Activated naive CD4-positive, alpha-beta T cell treated with anti-CD3 and anti-CD28 coated beads, Interleukin-2, amount 50 U/mL, for 16 hours (primary cell): Measurements from ENCODE around the gene HTATSF1.

Experiments used
- DNase-seq: peaks from one replicate; pipeline ENCODE4 v3.0.0-alpha.2; 2020

HTATSF1 gene

GRCh38 chrX:136497556-136498052 is at the start of gene HTATSF1:
Gene HTATSF1, plus strand, starts transcription at chrX:136497592. Its CDS starts 93 bp downstream, at chrX:136497685.
- no peak for DNase-seq

- no peak for DNase-seq
Measured at GRCh38 chrX:136447968-136448367, 49.4 kb upstream of the HTATSF1 start.

GRCh38 chrX:136450050-136450830 is 47.2 kb upstream of the HTATSF1 start:
- no peak for DNase-seq

- DNase-seq = no peak
Measured at GRCh38 chrX:136452614-136453013, 44.8 kb upstream of the HTATSF1 start.

GRCh38 chrX:136453114-136453513 is 44.3 kb upstream of the HTATSF1 start:
- DNase-seq = no peak

GRCh38 chrX:136453771-136454170 is 43.6 kb upstream of the HTATSF1 start:
- DNase-seq = no peak

- DNase-seq = no peak
Measured at GRCh38 chrX:136456133-136456532, 41.3 kb upstream of the HTATSF1 start.

GRCh38 chrX:136457303-136457917 is 40.0 kb upstream of the HTATSF1 start:
- no peak for DNase-seq

GRCh38 chrX:136464589-136464988 is 32.8 kb upstream of the HTATSF1 start:
- no peak for DNase-seq

- DNase-seq = no peak
Measured at GRCh38 chrX:136467303-136467702, 30.1 kb upstream of the HTATSF1 start.

- DNase-seq = no peak
Measured at GRCh38 chrX:136468391-136469103, 28.8 kb upstream of the HTATSF1 start.

GRCh38 chrX:136473663-136474062 is 23.7 kb upstream of the HTATSF1 start:
- no peak for DNase-seq

GRCh38 chrX:136475236-136475635 is 22.2 kb upstream of the HTATSF1 start:
- DNase-seq = no peak

- no peak for DNase-seq
Measured at GRCh38 chrX:136476501-136476900, 20.9 kb upstream of the HTATSF1 start.

- no peak for DNase-seq
Measured at GRCh38 chrX:136477026-136477425, 20.4 kb upstream of the HTATSF1 start.

GRCh38 chrX:136480383-136480782 is 17.0 kb upstream of the HTATSF1 start:
- DNase-seq = no peak

GRCh38 chrX:136487647-136488046 is 9.7 kb upstream of the HTATSF1 start, which contains the start of gene BRS3:
Gene BRS3, plus strand, starts transcription at chrX:136487947. Its CDS starts 168 bp downstream, at chrX:136488115.
- no peak for DNase-seq

- DNase-seq = no peak
Measured at GRCh38 chrX:136488706-136489105, 8.7 kb upstream of the HTATSF1 start.

GRCh38 chrX:136491832-136492231 is 5.6 kb upstream of the HTATSF1 start:
- DNase-seq = no peak

GRCh38 chrX:136493011-136493410 is 4.4 kb upstream of the HTATSF1 start:
- no peak for DNase-seq

GRCh38 chrX:136495043-136495442 is 2.3 kb upstream of the HTATSF1 start:
- DNase-seq = no peak

GRCh38 chrX:136496186-136496763 is 1.1 kb upstream of the HTATSF1 start:
- DNase-seq = no peak
